HG03457 (cell line): Measurements from ENCODE around the gene SMARCA4.
"Not testable (repeated sequence)": the region's sequence is repeated elsewhere in the genome, so short reads cannot be mapped to it uniquely, and the experiment has no call there.

ENCODE experiments used
- ATAC-seq: cut with Tn5 transposase; IDR thresholded peaks from one replicate; pipeline ENCODE4 v1.9.1; 2021; ENCODE audit warnings: moderate number of reproducible peaks; ENCODE audit not compliant: unreplicated experiment

Gene SMARCA4

GRCh38 chr19:10975374-10976130 lies 14.7 kb downstream of the SMARCA4 start:
- no peak for ATAC-seq

- ATAC-seq, result no peak
Measured at GRCh38 chr19:10976131-10976892, 15.5 kb downstream of the SMARCA4 start.

GRCh38 chr19:10977742-10978092 lies 16.9 kb downstream of the SMARCA4 start:
- ATAC-seq, result no peak

GRCh38 chr19:10979951-10980381 lies 19.1 kb downstream of the SMARCA4 start:
- ATAC-seq, result no peak

GRCh38 chr19:10981252-10981895 lies 20.5 kb downstream of the SMARCA4 start:
- ATAC-seq, result no peak

GRCh38 chr19:10983026-10983425 lies 22.2 kb downstream of the SMARCA4 start:
- no peak for ATAC-seq

- ATAC-seq, result no peak
Measured at GRCh38 chr19:10984166-10984735, 23.4 kb downstream of the SMARCA4 start.

GRCh38 chr19:10985502-10985901 lies 24.7 kb downstream of the SMARCA4 start:
- no peak for ATAC-seq

- no peak for ATAC-seq
Measured at GRCh38 chr19:10986301-10987127, 25.7 kb downstream of the SMARCA4 start.

GRCh38 chr19:10987571-10988297 lies 26.9 kb downstream of the SMARCA4 start:
- no peak for ATAC-seq

GRCh38 chr19:10988380-10988779 lies 27.6 kb downstream of the SMARCA4 start:
- ATAC-seq, result no peak

GRCh38 chr19:10988921-10989320 lies 28.1 kb downstream of the SMARCA4 start:
- no peak for ATAC-seq

- ATAC-seq, result no peak
Measured at GRCh38 chr19:10991076-10991475, 30.2 kb downstream of the SMARCA4 start.

- ATAC-seq, result no peak
Measured at GRCh38 chr19:10991521-10992081, 30.8 kb downstream of the SMARCA4 start.

GRCh38 chr19:10992174-10992573 lies 31.3 kb downstream of the SMARCA4 start:
- not testable (repeated sequence) for ATAC-seq

- ATAC-seq, result no peak
Measured at GRCh38 chr19:10995926-10996600, 35.2 kb downstream of the SMARCA4 start.

- ATAC-seq, result no peak
Measured at GRCh38 chr19:10998045-10998533, 37.3 kb downstream of the SMARCA4 start.

GRCh38 chr19:10998666-10999065 lies 37.8 kb downstream of the SMARCA4 start:
- ATAC-seq, result no peak

GRCh38 chr19:11005521-11005920 lies 44.7 kb downstream of the SMARCA4 start:
- no peak for ATAC-seq
